Left ventricle myocardium inferior (tissue), 1 donor: ENCODE data around the gene PSMC3IP. TPM values are rescaled to one million over a fixed set of nuclear protein-coding genes. Genes with fewer than 3 reads are reported as not detected.
"Not testable (repeated sequence)": the region's sequence is repeated elsewhere in the genome, so short reads cannot be mapped to it uniquely, and the experiment has no call there.

Experiments used
- DNase-seq: peaks from one replicate; pipeline ENCODE4 v3.0.0-alpha.2; 2020
- H3K27ac ChIP-seq: fragments of 200-600 bp; replicated peaks from 2 replicates; pipeline ENCODE4 v1.8.0; 2021
- H3K27me3 ChIP-seq: fragments of 200-600 bp; 2 replicates; pipeline ENCODE4 v1.8.0; 2021; ENCODE audit warnings: low read depth
- H3K36me3 ChIP-seq: fragments of 200-600 bp; 2 replicates; pipeline ENCODE4 v1.8.0; 2021
- H3K4me1 ChIP-seq: fragments of 200-600 bp; 2 replicates; pipeline ENCODE4 v1.8.0; 2021
- H3K4me3 ChIP-seq: fragments of 200-600 bp; 2 replicates; pipeline ENCODE4 v1.8.0; 2021; ENCODE audit warnings: mild to moderate bottlenecking, moderate library complexity
- H3K9me3 ChIP-seq: fragments of 200-600 bp; replicated peaks from 2 replicates; pipeline ENCODE4 v1.8.0; 2021
- CTCF ChIP-seq: fragments of 200-600 bp; IDR thresholded peaks from 2 replicates; pipeline ENCODE4 v1.8.0; 2021; ENCODE audit warnings: antibody characterized with exemption, mild to moderate bottlenecking, borderline replicate concordance
- intact Hi-C: fragments of 100-400 bp; cut with micrococcal nuclease; formaldehyde crosslinking; loops from one replicate; pipeline ENCODE4 v1.11.0; 2022
- long read RNA-seq: library from polyadenylated mRNA; unstranded; transcript quantifications from one replicate; pipeline ENCODE4 v2.0.0, GENCODE V29; 2021
- total RNA-seq: library from RNA; stranded (reverse); fragmentation: NEBNext Ultra II Directional; extraction: Animal tissue kit (Norgen Biotek cat#: 25700); gene quantifications from one replicate; pipeline ENCODE4 v1.2.1, GENCODE V29; 2021
- donor health status: DM: no; HTN: yes; CAD: no; lungs with severe emphysema.

Gene PSMC3IP
- total RNA-seq = 2.5 TPM
- long read RNA-seq, partial matches to known transcripts = 0 of 5 reads
- long read RNA-seq, other reads (novel, unspliced or antisense) = 1 of 5 reads

- Histone ChIP-seq H3K27me3 (no peaks in the 10 kb centered on the region), H3K27ac (peak within 1 kb of the TSS; percentile 95), H3K36me3 (peaks cover 55% of the 10 kb centered on the region), H3K4me3 (peak within 1 kb of the TSS; percentile 76), H3K4me1 (peaks cover 30% of the 10 kb centered on the region), H3K9me3 (no peaks in the 10 kb centered on the region)
- TF ChIP-seq CTCF = peak; percentile 28
- DNase-seq = peak; percentile 96
- intact Hi-C loops = no loop called here
Observed at GRCh38 chr17:42577532-42578281, at the start of gene PSMC3IP. TSS of gene PSMC3IP (minus strand) at chr17:42577729. CDS start at chr17:42577686, 43 bp downstream.

- Histone ChIP-seq H3K27ac (no peak overlapping the region), H3K36me3 (no peaks in the 10 kb centered on the region), H3K4me1 (peaks cover 4% of the 10 kb centered on the region), H3K9me3 (no peaks in the 10 kb centered on the region), H3K4me3 (no peak overlapping the region), H3K27me3 (no peaks in the 10 kb centered on the region)
- no peak for DNase-seq
- no peak for TF ChIP-seq CTCF
- intact Hi-C loops = no loop called here
Observed at GRCh38 chr17:42623732-42624596, 46.4 kb upstream of the PSMC3IP start.

- no peak overlapping the region for H3K27ac ChIP-seq
- H3K4me1 ChIP-seq = peaks cover 10% of the 10 kb centered on the region
- no peak for TF ChIP-seq CTCF
- no peaks in the 10 kb centered on the region for H3K27me3 ChIP-seq
- H3K4me3 ChIP-seq = no peak overlapping the region
- intact Hi-C loops = no loop called here
- DNase-seq = no peak
- H3K9me3 ChIP-seq = no peaks in the 10 kb centered on the region
- no peaks in the 10 kb centered on the region for H3K36me3 ChIP-seq
Observed at GRCh38 chr17:42623271-42623670, 45.7 kb upstream of the PSMC3IP start.

- H3K4me3 ChIP-seq, H3K9me3 ChIP-seq, H3K27ac ChIP-seq, H3K36me3 ChIP-seq, intact Hi-C loops, H3K27me3 ChIP-seq, DNase-seq: not testable (repeated sequence)
- H3K4me1 ChIP-seq = peaks cover 20% of the 10 kb centered on the region
Observed at GRCh38 chr17:42621987-42622386, 44.5 kb upstream of the PSMC3IP start.

GRCh38 chr17:42618442-42619150, 41.1 kb upstream of the PSMC3IP start:
- Histone ChIP-seq H3K36me3 (peaks cover 26% of the 10 kb centered on the region), H3K9me3 (no peaks in the 10 kb centered on the region), H3K27ac (peak overlapping the region; percentile 89), H3K4me1 (peaks cover 20% of the 10 kb centered on the region), H3K4me3 (peak overlapping the region; percentile 46), H3K27me3 (no peaks in the 10 kb centered on the region)
- DNase-seq = peak; percentile 60
- peak; percentile 51 for TF ChIP-seq CTCF
- intact Hi-C loops = loop anchor here (10.0 kb wide), 1 partner anchor 56 kb away; the partner anchor contains the start of gene PLEKHH3
